ENCODE results near the gene TSPEAR.

The TSPEAR gene

DNA sequence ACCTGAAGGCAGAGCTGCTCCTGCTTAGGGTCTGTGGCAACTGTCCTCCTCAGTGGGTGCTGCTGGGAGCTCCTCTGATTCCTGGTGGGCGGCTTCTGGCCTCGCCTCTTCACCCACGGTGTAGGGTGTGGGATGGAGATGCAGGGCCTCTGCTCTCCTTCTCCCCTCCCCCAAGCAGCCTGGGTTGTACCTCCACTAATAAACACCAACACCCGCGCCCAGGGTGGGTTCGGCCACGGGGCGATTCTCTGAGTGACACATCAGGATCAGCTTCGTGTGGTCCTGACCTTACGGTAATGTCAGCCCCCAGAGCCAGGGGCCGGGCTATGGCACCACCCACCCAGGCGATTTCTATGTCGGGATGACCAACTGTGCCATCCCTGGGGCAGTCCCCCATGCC, 195.0 kb downstream of the TSPEAR start:
- Histone ChIP-seq H3K4me1 (ENCODE audit: insufficient read depth, low read length, severe bottlenecking) (no peaks in the 10 kb centered on the region), H3K9me3 (ENCODE audit: low read length) (no peaks in the 10 kb centered on the region), H3K27me3 (ENCODE audit: insufficient read depth, low read length) (no peaks in the 10 kb centered on the region), H3K27ac (ENCODE audit: low read depth, low read length, poor library complexity, severe bottlenecking) (no peak overlapping the region), H3K4me3 (ENCODE audit: low read depth, low read length, poor library complexity, severe bottlenecking) (no peak overlapping the region), H3K36me3 (ENCODE audit: insufficient read depth, low read length) (no peaks in the 10 kb centered on the region), H3K4me2 (ENCODE audit: low read length) (no peak overlapping the region), H3K79me2 (ENCODE audit: insufficient read depth, low read length) (no peaks in the 10 kb centered on the region), H2AFZ (ENCODE audit: low read length) (no peak overlapping the region), H4K20me1 (ENCODE audit: insufficient read depth, low read length) (no peaks in the 10 kb centered on the region), H3F3A (ENCODE audit: insufficient read depth, low read length) (no peaks in the 10 kb centered on the region), H3K9me2 (ENCODE audit: low read depth, low read length) (no peaks in the 10 kb centered on the region), H3K9ac (ENCODE audit: low read length) (no peak overlapping the region)
- TF ChIP-seq EZH2 (IDR thresholded peaks at IDR 0.05; ENCODE audit: borderline replicate concordance, low read length) (no peak), CTCF (IDR thresholded peaks at IDR 0.05; ENCODE audit: low read length) (no peak)

DNA sequence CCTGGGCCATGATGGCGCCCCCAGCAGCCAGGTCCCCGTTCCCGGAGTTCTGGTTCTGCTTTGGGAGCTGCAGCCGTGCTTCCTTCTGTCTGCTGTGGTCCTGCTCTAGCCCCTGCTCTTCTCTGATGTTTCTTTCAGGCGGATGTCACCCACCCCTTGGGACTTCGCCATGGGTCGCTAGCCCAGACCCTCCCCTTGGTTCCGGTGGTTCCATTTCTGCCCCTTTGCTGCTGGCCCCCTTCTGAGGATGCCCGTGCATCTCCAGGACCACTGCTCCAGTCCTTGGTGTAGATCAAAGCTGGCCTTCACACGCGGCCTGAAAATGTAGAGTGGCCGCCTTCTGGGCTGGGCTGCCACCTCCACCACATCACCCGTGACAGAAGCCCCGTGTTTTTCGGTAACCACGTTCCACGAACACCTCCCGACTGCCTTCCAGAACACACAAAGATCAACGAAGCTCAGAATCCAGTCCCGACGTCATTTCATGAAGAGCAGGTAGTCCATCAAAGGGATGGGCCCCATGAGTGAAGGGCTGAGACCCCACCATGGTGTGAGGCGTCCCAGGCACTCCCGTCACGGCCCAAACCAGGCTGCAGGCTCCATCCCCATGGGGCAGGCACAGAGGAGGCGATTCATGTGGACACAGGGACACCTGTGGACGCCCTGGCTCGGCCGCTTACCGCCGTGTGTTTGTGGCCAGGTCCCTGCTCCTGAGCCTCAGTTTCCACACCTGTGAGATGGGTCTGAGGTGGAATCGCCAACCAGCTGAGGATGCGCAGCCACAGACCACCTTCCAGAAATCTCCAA, 195.8 kb downstream of the TSPEAR start:
- no peaks in the 10 kb centered on the region for H3K4me1 ChIP-seq (ENCODE audit: insufficient read depth, low read length, severe bottlenecking)
- H3K4me2 ChIP-seq (ENCODE audit: low read length) = no peak overlapping the region
- H3K27me3 ChIP-seq (ENCODE audit: insufficient read depth, low read length) = no peaks in the 10 kb centered on the region; the same call in 1 of the 2 replicates
- no peaks in the 10 kb centered on the region for H3F3A ChIP-seq (ENCODE audit: insufficient read depth, low read length)
- no peak overlapping the region for H2AFZ ChIP-seq (ENCODE audit: low read length)
- H3K79me2 ChIP-seq (ENCODE audit: insufficient read depth, low read length) = no peaks in the 10 kb centered on the region
- no peak overlapping the region for H3K27ac ChIP-seq (ENCODE audit: low read depth, low read length, poor library complexity, severe bottlenecking)
- H3K36me3 ChIP-seq (ENCODE audit: insufficient read depth, low read length) = no peaks in the 10 kb centered on the region
- no peak for TF ChIP-seq CTCF (IDR thresholded peaks at IDR 0.05; ENCODE audit: low read length)
- TF ChIP-seq EZH2 (IDR thresholded peaks at IDR 0.05; ENCODE audit: borderline replicate concordance, low read length) = no peak
- H3K9me3 ChIP-seq (ENCODE audit: low read length) = no peaks in the 10 kb centered on the region
- no peak overlapping the region for H3K9ac ChIP-seq (ENCODE audit: low read length)
- H4K20me1 ChIP-seq (ENCODE audit: insufficient read depth, low read length) = no peaks in the 10 kb centered on the region
- H3K9me2 ChIP-seq (ENCODE audit: low read depth, low read length) = no peaks in the 10 kb centered on the region
- no peak overlapping the region for H3K4me3 ChIP-seq (ENCODE audit: low read depth, low read length, poor library complexity, severe bottlenecking)

DNA sequence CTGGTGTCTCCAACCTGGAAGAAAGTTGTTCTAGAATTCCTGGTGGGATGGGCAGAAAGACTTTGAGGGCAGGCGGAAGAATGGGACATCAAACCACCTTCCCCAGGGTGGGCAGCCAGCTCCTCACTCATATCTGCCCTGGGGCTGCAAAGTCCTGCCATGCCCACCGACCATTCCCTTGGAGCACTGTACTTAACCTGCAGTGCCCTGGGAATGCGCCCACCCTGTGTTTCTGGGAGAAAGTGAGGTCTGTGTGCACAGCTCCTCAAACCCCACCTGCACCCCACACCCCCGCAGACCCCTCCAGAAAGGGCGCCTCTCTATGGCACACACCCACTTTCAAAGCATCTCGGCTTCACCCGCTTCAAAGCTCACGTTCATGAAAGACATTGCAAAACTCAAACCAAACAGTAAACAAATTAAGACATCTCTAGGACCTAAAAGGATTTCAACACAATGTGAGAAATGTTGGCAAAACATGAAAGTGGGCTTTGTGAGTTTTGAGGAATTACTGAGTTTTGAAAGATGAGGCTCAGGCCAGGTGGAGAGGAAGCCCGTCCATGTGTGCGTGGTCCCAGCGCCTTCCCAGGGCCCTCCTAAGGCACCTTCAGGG, 196.5 kb downstream of the TSPEAR start:
- H3K36me3 ChIP-seq (ENCODE audit: insufficient read depth, low read length) = no peaks in the 10 kb centered on the region
- H3K27me3 ChIP-seq (ENCODE audit: insufficient read depth, low read length) = no peaks in the 10 kb centered on the region; the same call in 1 of the 2 replicates
- H3K4me2 ChIP-seq (ENCODE audit: low read length) = no peak overlapping the region
- H3K27ac ChIP-seq (ENCODE audit: low read depth, low read length, poor library complexity, severe bottlenecking) = no peak overlapping the region
- TF ChIP-seq CTCF (IDR thresholded peaks at IDR 0.05; ENCODE audit: low read length) (no peak), EZH2 (IDR thresholded peaks at IDR 0.05; ENCODE audit: borderline replicate concordance, low read length) (no peak)
- H2AFZ ChIP-seq (ENCODE audit: low read length) = no peak overlapping the region
- no peaks in the 10 kb centered on the region for H3K9me3 ChIP-seq (ENCODE audit: low read length)
- no peaks in the 10 kb centered on the region for H3K9me2 ChIP-seq (ENCODE audit: low read depth, low read length)
- H3K4me3 ChIP-seq (ENCODE audit: low read depth, low read length, poor library complexity, severe bottlenecking) = no peak overlapping the region
- no peaks in the 10 kb centered on the region for H3K79me2 ChIP-seq (ENCODE audit: insufficient read depth, low read length)
- no peaks in the 10 kb centered on the region for H4K20me1 ChIP-seq (ENCODE audit: insufficient read depth, low read length)
- no peaks in the 10 kb centered on the region for H3F3A ChIP-seq (ENCODE audit: insufficient read depth, low read length)
- no peaks in the 10 kb centered on the region for H3K4me1 ChIP-seq (ENCODE audit: insufficient read depth, low read length, severe bottlenecking)
- no peak overlapping the region for H3K9ac ChIP-seq (ENCODE audit: low read length)
